ENCODE results near the gene FHL2. TPM values are rescaled to one million over a fixed set of nuclear protein-coding genes. Genes with fewer than 3 reads are reported as not detected.

The FHL2 gene
- total RNA-seq, 3 donors from 2014 or later = 20.0 to 128 (median 98.2) TPM

DNA sequence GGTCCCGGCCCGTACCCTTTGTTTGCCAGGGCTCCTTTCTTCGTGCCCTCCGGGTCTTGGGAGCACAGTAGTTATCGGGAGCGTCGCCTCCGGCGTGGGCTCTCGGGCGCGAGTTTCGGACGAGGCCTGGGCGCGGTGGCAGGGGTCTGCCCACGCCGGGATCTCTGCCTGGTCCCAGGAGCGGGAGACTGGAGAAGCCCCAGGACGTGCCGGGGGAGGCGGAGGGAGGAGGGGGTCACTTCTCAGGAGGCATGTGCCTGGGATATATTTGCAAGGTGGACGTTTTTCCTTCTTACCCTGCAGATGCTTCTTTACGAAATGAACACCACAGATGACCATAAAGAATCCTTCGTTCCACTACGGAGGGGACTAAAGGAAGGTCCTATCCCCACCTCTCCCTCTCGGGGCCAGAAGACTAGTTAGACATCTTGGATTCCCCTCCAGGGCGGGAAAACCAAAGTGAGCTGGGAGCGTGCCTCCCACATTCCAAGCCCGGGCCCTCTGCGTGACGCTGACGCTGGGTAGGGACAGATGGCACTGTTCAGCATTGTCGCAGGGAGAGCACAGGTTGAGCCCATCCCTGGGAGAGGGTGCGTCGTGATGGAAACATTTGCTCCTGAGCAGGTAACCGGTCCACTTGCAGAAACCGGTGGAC lies 483 bp upstream of the FHL2 start:
- H3K9me3 ChIP-seq = no peaks in the 10 kb centered on the region
- H3K27ac ChIP-seq = peak overlapping the region; percentile 90 to 97
- H3K4me1 ChIP-seq = peaks cover 0 to 3% of the 10 kb centered on the region in 2 donors
- no peaks in the 10 kb centered on the region for H3K27me3 ChIP-seq
- H3K4me3 ChIP-seq = peak overlapping the region; percentile 75 to 91 (median 81)
- DNase-seq (ENCODE audit: low spot score in 2 of 2) = peak in 1 of 2 donors; percentile 58
- no peaks in the 10 kb centered on the region for H3K36me3 ChIP-seq
- intact Hi-C loops (cut with DNase I; ENCODE audit: low total_unique reads) = no loop called here
- TF ChIP-seq CTCF (IDR thresholded peaks at IDR 0.05) = no peak
- TF ChIP-seq POLR2AphosphoS5 (IDR thresholded peaks at IDR 0.05) = no peak
- TF ChIP-seq POLR2A (IDR thresholded peaks at IDR 0.05) = no peak

DNA sequence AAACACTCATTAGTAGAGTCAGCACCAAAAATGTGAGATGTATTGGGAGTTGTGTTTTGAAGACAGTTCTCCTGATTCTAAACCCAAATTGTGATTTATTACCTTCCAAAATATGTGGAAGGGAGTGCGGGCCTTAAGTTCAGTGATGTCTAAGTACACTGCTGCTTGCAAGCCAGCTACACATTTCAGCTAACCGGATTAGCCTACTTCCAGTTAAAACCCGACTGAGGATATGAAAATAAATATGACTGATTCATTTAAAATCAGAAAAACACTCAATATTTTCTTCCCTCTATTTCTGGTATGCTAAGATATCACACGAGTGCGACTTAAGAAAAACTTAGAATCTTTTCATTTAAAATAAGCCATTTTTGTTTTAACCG lies 907 bp downstream of the FHL2 start:
- DNase-seq (ENCODE audit: low spot score in 2 of 2) = no peak
- no peaks in the 10 kb centered on the region for H3K36me3 ChIP-seq
- peak overlapping the region; percentile 90 to 97 for H3K27ac ChIP-seq
- no peaks in the 10 kb centered on the region for H3K9me3 ChIP-seq
- H3K27me3 ChIP-seq = no peaks in the 10 kb centered on the region
- H3K4me3 ChIP-seq = peak overlapping the region; percentile 75 to 91 (median 81)
- peaks cover 0 to 3% of the 10 kb centered on the region in 2 donors for H3K4me1 ChIP-seq
- intact Hi-C loops (cut with DNase I; ENCODE audit: low total_unique reads) = no loop called here
- TF ChIP-seq CTCF (IDR thresholded peaks at IDR 0.05) (no peak), POLR2A (IDR thresholded peaks at IDR 0.05) (no peak), POLR2AphosphoS5 (IDR thresholded peaks at IDR 0.05) (no peak)

DNA sequence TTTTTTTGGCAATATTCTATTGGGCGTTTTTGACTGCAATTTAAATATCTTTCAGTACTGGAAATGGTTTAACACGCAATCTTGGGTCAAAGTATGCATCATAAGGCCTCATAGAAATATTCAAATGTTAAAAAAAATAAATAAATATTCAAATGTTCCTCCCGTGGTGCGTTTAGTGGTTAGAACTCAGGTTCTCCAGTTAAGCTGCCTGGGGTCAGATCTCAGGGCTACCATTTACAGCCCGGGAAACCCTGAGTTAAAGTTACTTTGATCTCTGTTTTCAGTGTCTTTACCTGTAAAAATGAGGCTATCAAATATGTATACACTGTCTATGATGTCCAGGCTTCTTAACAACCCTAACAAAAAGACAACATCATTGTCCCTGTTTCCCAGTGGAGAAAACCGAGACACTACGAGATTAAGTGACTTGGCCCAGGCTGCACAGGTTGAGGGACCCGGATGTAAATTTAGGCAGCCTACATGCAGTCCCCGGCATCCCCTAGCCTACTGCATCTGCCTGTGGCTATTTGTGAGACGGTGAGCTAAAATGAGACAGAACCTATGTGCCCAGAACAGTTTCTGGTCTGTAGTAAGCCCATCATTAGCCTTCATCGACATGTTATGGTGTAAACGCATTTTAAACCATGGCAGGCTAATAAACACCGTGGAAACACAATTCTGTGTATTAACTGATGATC lies 1.7 kb downstream of the FHL2 start:
- peak overlapping the region; percentile 75 to 91 (median 81) for H3K4me3 ChIP-seq
- H3K36me3 ChIP-seq = no peaks in the 10 kb centered on the region
- no peaks in the 10 kb centered on the region for H3K9me3 ChIP-seq
- DNase-seq (ENCODE audit: low spot score in 2 of 2) = no peak
- intact Hi-C loops (cut with DNase I; ENCODE audit: low total_unique reads) = no loop called here
- H3K4me1 ChIP-seq = peaks cover 0 to 3% of the 10 kb centered on the region in 2 donors
- no peaks in the 10 kb centered on the region for H3K27me3 ChIP-seq
- TF ChIP-seq POLR2AphosphoS5 (IDR thresholded peaks at IDR 0.05) (no peak), POLR2A (IDR thresholded peaks at IDR 0.05) (no peak), CTCF (IDR thresholded peaks at IDR 0.05) (no peak)
- H3K27ac ChIP-seq = peak overlapping the region; percentile 85 to 90

GRCh38 chr2:105396254-105397024 lies 2.4 kb downstream of the FHL2 start:
- Histone ChIP-seq H3K4me1 (peaks cover 3 to 6% of the 10 kb centered on the region in 2 donors), H3K27me3 (no peaks in the 10 kb centered on the region), H3K36me3 (no peaks in the 10 kb centered on the region), H3K9me3 (no peaks in the 10 kb centered on the region), H3K27ac (peak overlapping the region; percentile 85 to 90), H3K4me3 (peak overlapping the region in 2 of 3 donors; percentile 75 to 91)
- peak; percentile 79 to 80 for DNase-seq (ENCODE audit: low spot score in 2 of 2)
- intact Hi-C loops (cut with DNase I; ENCODE audit: low total_unique reads) = no loop called here
- TF ChIP-seq POLR2A (IDR thresholded peaks at IDR 0.05) (no peak), CTCF (IDR thresholded peaks at IDR 0.05) (no peak), POLR2AphosphoS5 (IDR thresholded peaks at IDR 0.05) (no peak)

Measured in breast epithelium (tissue), 4 donors.